Brain pericyte (primary cell): ENCODE results near the gene SCNN1A.

Experiments
- DNase-seq: peaks from one replicate; pipeline ENCODE4 v3.0.0-alpha.2; 2012; ENCODE audit warnings: low read depth, low spot score

SCNN1A gene

DNA sequence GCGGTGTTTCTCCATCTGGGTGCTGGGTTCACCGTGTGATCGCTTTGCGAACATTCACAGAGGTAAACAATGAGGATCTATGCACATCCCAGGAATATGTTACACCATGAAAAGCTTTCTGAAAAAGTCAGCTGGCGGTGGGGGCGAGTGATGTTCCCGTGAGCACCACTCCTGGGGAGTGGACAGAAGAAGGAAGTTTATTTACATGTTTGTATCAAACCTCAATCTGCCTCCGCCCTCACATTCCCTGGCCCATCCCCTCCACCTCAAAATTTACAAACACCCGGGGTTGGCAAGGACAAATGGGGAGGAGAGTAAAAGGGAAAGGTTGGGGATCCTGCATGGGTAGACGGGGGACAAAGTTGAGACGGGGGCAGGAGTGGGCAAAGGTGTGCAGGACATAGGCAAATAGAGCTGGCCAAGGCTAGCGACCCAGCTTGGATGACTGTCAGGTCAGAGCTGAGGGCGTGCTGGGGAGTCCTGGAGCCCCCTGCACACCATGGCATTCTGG, 40.4 kb downstream of the SCNN1A start:
- no peak for DNase-seq

DNA sequence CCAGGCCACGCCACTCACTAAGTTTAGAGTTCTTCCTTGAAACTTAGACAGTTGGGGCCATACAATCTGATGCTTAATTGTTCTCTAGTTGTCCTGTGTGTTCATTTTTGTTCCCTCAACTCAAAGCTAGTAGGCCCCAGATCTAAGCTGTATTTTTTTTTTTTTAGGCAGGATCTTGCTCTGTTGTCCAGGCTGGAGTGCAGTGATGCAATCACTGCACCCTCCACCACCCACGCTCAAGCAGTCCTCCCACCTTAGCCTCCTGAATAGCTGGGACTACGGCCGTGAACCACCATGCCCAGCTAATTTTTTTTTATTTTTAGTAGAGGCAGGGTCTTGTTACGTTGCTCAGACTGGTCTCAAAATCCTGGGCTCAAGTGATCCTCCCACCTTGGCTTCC, 41.0 kb downstream of the SCNN1A start:
- DNase-seq, result no peak

DNA sequence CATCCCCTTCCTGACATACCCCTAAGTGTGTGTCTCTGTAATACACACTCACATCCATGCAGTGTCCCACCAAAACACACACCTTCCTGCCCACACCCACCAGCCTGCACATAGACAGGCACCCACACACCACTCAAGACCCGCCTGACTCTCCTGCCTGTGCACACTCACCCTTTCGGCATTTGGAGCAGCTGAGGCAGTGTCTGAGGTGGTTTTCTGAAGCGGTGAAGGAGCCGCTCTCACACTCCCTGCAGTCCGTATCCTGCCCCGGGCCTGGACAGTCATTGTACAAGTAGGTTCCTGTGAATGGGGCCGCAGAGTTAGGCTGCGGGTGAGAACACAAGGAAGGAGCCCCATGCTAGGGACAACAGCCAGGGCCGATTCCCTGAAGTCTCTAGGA, 41.8 kb downstream of the SCNN1A start:
- no peak for DNase-seq

DNA sequence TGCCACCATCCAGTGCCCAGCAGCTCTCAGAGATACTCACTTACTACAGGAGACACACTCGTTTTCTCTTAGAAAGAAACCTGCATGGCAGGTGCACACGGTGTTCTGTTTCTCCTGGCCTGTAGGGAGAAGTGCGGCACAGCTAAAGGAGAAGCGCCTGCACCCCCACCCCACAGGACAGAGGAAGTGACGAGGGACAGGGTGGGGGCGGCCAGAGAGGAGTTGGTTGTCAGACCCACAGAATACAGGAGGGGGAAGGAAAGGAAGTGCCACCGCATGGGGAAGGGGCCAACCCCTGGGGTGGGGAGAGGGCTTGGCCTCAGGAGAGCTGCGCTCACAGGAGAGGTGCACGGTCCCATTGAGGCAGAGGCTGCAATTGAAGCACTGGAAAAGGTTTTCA, 42.3 kb downstream of the SCNN1A start:
- no peak for DNase-seq

DNA sequence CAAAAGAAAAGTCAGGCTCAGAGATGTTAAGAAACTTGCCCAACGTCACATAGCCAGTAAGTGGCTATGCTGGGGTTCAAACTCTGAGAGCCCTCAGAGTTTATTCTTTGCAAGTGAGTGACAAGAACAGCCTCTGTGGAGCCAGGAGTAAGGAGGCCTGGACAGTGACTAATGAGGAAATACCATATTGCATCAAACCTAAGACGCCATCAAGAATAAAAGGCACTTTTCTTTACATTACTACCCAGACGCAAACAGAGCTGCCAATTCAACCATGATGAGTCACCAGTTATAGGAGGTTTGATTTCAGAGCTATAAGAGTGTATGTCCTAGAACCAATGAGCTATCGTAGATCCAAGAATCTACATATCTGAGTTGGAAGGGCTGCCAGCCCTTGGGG, 42.9 kb downstream of the SCNN1A start:
- no peak for DNase-seq

DNA sequence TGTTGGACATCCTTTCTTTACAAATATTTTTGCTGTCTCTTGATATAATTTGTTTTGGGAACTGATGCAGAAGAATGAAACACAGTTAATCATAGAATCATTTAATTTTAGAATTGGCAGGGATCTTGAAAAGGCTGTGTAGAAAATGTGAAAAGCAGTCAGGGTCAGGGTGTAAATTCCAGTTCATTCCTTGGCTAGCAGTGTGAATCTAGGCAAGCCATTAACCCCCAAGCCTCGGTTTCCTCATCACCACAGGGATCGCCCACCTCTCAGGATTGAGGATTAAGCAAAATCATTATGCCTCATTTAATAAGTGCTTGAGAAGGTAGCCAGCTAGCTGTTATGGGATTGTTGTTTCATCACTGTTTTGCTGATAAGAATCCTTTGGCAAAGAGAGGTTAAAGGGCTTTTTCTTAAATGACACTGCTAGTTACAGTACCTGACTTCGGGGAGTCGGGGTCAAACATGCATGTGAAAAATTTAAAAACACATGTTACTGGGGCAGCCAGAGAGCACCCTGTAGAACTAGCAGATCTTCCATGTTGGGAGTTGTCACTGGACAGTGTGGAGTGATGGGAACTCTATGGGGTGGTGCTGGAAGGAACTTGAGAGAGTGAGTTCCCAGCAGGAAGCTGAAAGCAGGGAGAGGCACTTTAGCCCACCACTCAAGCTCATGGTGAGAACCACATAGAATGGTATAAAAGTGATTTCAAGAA, 44.2 kb downstream of the SCNN1A start:
- no peak for DNase-seq

DNA sequence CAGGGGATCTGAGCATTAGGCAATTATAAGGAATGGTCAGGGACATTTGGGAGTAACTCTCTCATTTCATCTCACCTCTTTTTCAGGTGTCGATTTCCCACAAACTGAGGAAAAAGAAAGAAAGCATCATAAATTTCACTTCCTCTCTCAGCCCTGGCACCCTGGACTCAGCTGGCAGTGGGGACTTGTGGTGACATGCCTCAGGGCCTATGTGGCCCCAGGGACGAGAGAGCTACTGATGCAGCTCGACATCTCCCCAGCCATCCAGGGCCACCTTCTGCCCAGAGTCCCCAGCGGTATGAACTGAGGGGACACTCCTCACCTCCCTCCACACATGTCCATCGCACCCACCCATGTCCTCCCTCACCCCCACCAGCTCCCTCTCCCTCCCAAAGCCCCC, 45.2 kb downstream of the SCNN1A start:
- no peak for DNase-seq

DNA sequence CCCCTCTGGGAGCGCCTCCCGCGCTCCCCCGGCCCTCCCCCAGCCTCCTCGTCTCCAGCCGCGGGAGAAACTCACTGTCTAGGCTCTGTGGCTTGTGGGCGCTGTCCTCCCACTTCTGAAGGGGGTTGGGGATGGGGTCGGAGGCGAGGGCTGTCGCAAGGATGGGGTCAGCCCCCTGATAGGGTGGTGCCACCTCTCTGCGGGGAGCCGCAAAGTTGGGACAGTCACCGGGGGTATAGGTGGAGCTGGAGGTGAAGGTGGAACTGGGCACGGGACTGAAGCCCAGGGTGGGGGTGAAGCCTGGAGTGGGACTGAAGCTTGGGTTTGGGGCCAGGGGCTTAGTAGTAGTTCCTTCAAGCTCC, 45.7 kb downstream of the SCNN1A start:
- no peak for DNase-seq

DNA sequence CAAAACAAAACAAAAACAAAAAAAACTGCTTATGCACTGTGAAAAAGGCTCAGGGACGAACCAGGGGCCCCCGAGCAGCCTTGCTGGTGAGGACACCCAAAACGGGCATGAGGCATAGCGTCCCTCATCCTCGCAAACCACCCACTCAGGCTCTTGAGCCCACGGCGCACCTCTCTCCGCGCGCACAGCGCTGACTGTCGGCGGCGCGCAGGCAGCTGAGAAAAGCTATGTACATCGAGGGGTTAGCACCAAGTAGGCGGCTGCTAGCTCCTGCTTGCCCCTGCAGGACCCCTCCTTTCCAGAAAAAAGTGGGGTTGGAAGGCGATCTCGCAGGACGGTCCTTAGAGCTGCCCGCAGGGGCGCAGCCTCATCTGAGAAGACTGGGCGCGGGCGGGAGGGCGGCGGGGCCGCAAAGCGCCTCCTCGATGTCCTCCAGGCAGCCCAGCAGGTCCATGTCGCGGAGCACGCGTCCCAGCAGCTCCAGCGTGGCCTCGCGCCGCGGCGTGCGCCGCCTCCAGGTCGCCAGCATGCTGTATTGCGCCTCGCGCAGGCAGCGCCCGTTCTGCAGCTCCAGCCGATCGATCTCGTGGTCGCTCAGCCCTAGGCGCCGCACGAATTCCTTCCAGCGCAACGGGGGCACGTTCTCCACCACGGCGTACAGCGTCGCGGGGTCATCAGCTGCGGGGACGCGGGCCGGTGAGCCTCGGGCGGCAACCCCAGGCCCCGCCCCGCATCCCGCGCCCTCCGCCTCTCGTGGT, 46.2 kb downstream of the SCNN1A start:
- no peak for DNase-seq

DNA sequence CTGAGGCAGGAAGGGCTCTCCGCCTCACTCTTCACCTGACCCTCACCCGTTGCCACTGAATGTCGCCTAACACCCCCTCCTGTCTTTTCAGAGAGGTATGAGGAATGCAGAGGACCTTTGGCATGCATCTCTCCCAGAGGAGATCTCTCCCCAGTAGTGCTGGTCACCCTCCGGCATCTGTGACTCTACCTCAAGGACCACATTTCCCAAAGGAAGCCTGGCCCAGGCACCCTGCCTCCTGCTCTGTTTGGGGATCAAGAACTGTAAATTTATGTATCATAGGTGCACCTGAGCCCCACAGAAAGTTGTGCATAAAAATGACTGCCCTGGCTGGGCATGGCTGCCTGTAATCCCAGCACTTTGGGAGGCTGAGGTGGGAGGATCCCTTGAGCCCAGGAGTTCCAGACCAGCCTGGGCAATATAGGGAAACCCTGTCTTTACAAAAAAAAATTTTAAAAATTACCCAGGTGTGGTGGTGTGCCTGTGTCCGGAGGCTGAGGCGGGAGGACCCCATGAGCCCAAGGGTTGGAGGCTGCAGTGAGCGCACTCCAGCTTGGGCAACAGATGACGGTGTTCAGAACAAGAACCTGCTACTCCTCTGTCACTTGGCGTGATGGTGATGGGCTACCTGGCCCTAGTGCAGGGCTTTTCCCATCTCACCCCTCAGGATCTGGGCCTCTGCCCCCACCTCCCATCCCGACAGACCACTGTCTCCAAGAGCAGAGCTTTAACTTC, 47.2 kb downstream of the SCNN1A start:
- DNase-seq, result no peak

DNA sequence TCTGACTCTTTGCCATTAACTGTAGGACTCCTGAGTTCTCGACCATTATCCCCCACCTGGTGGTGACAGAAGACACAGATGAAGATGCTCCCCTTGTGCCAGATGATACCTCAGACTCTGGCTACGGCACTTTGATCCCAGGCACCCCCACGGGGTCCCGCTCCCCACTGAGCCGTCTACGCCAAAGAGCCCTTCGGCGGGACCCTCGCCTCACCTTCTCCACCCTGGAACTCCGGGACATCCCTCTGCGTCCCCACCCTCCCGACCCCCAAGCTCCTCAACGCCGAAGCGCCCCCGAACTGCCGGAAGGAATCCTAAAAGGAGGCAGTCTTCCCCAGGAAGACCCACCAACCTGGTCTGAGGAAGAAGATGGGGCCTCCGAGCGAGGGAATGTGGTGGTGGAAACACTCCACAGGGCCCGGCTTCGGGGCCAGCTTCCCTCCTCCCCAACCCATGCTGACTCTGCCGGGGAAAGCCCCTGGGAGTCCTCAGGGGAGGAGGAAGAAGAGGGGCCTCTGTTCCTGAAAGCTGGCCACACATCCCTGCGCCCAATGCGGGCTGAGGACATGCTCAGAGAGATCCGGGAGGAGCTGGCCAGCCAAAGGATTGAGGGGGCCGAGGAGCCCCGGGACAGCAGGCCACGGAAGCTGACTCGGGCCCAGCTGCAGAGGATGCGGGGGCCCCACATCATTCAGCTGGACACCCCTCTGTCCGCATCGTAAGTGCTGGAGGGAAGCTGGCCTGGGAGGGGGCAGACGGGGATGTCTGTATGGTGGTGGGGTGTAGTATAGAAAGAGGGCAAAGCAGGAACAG, 47.9 kb downstream of the SCNN1A start:
- no peak for DNase-seq

DNA sequence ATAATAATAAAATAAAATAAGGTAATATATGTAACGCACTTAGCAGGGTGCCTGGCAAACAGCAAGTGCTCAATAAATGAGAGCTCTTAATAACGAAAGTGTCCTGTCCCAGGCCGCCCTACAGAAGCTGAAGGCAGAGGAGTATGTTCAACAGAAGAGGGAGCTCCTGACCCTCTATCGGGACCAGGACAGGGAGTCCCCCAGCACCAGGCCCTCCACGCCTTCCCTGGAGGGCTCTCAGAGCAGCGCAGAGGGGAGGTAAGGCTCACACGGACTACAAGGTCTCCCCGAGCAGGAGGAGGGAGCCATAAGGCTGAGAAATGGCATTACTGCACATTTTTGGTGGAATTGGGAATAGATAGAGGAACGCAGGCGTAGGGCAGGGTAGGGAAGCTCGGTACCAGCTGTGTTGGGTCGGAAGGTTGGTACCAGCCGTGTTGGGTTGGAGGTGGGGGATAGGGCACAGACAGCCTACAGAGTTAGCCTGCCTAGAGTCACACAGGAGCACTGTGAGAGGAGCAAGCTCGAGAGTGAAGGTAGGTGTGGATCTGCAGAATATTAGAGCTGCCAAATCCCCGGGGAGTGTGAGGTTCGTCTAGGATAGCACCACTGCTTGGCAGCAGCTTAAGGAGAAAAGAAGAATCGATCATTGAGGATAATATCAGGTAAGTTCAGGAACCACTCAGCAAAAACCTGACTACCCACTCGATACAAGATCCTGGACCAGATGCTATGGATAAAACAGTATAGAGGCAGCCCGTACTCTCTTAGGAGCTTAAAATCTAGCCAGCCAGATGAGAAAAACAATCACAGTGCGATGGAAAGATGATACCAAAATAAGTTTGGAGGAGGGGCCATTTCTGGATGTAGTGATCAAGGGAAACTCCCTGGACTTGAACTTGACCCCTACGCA, 48.8 kb downstream of the SCNN1A start:
- DNase-seq, result no peak

DNA sequence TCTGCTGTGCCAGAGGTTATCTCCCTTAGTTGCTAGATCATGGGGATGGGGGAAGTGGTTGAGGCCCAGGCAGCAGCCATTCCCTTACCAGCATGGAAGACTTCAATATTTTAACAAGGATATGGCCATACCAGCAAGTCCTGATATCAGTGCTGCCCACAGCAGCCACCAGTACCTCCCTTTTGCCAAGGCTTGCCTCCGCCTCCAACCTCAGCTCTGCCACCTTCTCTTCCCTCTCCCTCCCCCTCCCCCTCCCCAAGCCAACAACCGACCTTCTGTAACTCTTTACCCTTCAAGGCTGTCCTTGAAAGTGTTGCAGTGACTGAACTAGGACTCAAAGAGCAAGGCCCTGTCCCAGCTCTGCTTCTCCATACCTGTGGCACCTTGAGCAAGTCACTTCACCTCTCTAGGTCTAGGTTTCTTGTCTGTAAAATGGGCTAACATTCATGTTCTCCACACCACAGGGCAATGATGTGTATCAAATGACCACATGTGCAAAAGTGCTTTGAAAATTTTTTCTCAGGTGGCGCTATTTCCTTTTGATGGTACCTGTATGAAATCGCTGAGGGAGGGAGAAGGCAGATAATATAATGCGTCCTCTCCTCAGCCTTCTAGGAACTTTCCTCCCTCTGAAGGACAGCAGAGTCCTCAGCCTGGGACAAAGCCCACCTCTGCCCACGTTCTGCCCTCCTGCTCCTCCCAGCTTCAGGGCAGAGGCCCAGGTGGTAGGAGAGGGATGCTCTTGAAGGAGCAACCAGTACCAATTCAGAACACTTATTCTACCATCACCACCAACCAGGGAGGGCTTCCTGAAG, 50.2 kb downstream of the SCNN1A start:
- no peak for DNase-seq

DNA sequence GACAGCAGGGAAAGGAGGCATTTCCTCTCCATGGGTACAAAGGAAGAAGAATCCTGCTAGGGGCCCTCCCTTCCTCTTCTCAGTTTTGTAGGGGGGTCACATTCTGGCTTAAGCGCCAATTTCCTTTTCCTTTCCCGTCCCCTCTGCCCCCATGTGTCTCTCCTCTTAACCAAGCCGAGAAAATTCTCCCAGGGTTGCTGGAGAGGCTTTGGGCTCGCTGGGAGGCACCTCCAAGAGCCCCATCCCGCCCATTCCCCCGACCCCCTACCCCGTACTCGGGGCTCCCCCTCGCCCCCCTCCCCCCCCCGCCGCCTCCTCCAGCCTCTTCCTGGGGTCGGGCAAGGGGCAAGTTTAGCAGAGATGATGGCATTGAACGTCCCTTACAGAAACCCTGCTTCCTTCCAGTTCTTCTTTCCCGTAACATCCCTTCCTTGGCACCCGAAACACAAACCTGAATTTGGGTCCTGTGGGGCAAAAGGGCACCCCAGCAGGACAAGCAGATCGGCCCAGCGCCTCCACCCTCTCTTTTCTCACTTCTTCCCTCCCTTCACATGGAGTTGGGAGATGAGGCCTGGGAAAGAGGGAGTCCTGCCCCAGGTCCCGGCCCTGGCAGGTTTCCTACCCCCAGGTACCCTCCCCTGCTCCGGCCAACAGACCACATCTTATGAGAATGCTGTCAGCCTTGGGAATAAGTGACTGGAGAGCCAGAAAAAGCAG, 51.2 kb downstream of the SCNN1A start:
- no peak for DNase-seq

DNA sequence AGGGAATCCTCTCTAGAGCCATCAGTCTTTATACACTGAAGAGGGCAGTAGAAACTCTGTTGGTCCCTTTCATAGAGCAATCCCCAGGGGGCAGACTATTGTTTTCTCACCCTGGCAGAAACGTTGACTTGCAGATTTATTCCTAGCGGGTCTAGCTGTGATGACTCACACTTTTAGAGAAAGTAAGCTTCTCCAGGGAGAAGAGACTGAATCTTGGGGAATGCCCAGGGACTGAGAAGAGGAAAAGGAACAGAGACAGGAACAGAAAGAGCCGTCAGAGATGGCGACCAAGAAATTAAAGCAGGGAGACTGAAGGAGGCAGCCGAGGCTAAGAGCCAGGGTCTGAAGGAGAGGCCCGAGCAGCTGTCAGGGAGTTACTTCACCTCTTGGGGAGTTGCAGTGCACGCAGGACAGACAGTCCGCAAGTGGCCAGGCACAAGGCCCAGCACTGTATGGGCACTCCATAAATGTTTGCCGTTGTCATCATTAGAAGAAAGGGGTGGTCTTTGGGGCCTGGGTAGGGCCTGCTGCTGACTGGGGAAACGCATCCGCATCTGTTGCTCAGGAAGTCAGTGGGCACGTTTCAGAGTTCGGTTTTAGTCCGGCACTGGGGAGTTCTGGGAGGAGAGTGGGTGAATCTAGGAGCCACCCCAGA, 51.9 kb downstream of the SCNN1A start:
- DNase-seq, result peak; percentile 82

DNA sequence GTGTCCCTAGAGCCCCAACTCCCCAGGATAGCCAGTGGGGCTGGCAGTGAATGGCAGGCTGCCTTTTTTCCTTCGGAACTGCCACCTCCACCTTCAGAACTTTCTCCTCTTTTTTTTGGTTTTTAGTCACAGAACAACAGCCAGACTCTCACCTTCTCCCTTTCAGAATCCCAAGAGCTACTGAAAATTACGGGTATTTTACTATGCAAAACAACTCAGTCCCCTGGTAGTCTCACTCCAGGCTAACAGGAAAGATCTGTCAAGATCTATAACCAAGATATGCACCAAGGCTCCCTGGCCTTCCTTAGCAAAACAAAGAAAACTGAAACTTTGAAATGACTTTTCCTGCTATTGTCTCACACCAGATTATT, 52.4 kb downstream of the SCNN1A start:
- DNase-seq, result no peak

DNA sequence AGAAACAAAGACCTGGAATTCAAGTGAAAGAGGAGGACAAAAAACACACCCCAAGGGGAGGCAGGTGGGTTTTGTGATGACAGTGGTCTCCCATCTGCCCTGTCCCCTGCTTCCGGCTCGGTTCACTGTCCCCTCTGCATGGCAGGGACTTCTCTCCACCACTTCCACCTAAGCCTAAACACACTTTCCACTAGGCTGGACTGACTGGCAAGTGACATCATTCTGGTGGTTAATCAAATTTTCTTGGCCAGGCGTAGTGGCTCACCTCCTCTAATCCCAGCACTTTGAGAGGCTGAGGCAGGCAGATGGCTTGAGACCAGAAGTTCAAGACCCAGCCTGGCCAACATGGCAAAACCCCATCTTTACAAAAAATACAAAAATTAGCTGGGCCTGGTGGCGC, 53.0 kb downstream of the SCNN1A start:
- no peak for DNase-seq

DNA sequence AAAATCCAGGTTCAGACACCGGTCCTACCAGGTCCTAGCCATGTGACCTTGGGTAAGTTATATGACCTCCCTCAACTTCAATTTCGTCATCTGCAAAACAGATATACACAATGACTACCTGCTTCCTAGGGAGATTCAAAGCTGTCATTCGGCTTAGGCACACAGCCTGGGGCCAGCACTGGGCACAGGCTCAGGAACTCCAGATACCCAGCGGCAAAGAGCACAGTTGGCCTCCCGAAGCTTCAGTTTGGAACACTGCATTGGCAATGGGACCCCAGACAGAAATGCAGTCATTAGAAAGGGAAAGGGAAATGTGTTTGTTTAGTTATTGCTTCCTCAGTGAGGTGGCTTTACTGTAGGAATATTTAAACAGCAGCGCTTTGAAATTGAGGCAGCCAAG, 53.5 kb downstream of the SCNN1A start:
- no peak for DNase-seq

DNA sequence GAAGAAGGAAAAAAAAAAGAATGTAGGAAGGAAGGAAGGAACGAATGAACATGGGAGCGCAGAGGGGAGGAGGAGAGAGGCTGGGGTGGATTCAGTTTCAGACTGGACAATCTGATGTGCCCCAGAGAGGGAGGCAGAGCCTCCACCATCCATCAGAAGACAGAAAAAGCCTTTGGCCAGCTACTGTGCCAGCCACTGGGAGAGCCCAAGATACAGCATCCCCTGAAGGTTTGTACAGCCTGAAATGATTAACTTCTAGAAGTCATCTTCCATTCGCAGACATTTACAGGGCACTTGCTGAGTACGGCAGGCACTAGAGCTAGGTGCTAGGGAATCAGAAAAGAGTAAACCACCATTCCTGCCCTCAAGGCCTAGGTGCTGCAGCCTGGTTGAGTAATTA, 55.9 kb downstream of the SCNN1A start:
- DNase-seq, result no peak
